Kidney (tissue), 14 donors: ENCODE data around the gene TMEM74B. TPM values are rescaled to one million over a fixed set of nuclear protein-coding genes. Genes with fewer than 3 reads are reported as not detected.
"Not testable (repeated sequence)": the region's sequence is repeated elsewhere in the genome, so short reads cannot be mapped to it uniquely, and the experiment has no call there.

Experiments
- DNase-seq, 5 donors: peaks; one replicate each; pipeline ENCODE4 v3.0.0-alpha.2; 2013 to 2020
- FAIRE-seq: peaks from 2 replicates; lab custom pipeline; 2012; peaks lifted over from hg19 to GRCh38; lab: Jason Lieb, UNC
- H3K27ac ChIP-seq, 2 donors: one replicate each; pipeline ENCODE4 v1.7.0; 2013; ENCODE audit warnings: low read depth in 2 of 2, low read length in 2 of 2, inconsistent platforms in 1 of 2
- H3K27me3 ChIP-seq: one replicate; pipeline ENCODE4 v1.7.1; 2013; ENCODE audit warnings: low read length, inconsistent platforms; ENCODE audit not compliant: control insufficient read depth, insufficient read depth
- H3K36me3 ChIP-seq, 3 donors: one replicate each; pipeline versions ENCODE4 v1.7.0 to v1.7.1; 2013; ENCODE audit warnings: low read length in 3 of 3, control low read depth in 1 of 3, inconsistent platforms in 1 of 3; ENCODE audit not compliant: insufficient read depth in 3 of 3, control insufficient read depth in 2 of 3
- H3K4me1 ChIP-seq, 3 donors: one replicate each; pipeline versions ENCODE4 v1.7.0 to v1.7.1; 2013; ENCODE audit warnings: low read length in 3 of 3, inconsistent platforms in 1 of 3, low read depth in 1 of 3; ENCODE audit not compliant: control insufficient read depth in 2 of 3, insufficient read depth in 2 of 3
- H3K4me3 ChIP-seq, 3 donors: one replicate each; pipeline versions ENCODE4 v1.7.0 to v1.8.1; 2013; ENCODE audit warnings: low read length in 3 of 3, control low read depth in 1 of 3, inconsistent platforms in 1 of 3
- H3K9ac ChIP-seq, 3 donors: one replicate each; pipeline versions ENCODE4 v1.7.0 to v1.7.1; 2013; ENCODE audit warnings: low read length in 3 of 3, control low read depth in 1 of 3, inconsistent platforms in 1 of 3
- H3K9me3 ChIP-seq, 3 donors: one replicate each; pipeline versions ENCODE4 v1.7.0 to v1.7.1; 2013; ENCODE audit warnings: low read length in 3 of 3, control low read depth in 1 of 3, inconsistent platforms in 1 of 3; ENCODE audit not compliant: control insufficient read depth in 2 of 3, insufficient read depth in 1 of 3
- CTCF ChIP-seq: IDR thresholded peaks from 3 replicates; pipeline ENCODE4 v1.5.1; 2012; ENCODE audit warnings: mild to moderate bottlenecking, moderate library complexity, borderline replicate concordance; ENCODE audit not compliant: insufficient read depth; ENCODE audit errors: extremely low read depth
- intact Hi-C: fragments of 100-400 bp; cut with DNase I; formaldehyde crosslinking; loops from one replicate; pipeline ENCODE4 v1.11.1; 2022
- polyA plus RNA-seq: library from polyadenylated mRNA; stranded (reverse); fragments of 350-450 nt; fragmentation: Illumina TruSeq; extraction: RNeasy Lipid Tissue Mini Kit (QIAGEN cat#74804); gene quantifications from one replicate; pipeline ENCODE4 v1.2.3, GENCODE V29; 2014; ENCODE audit warnings: low read depth, low replicate concordance; ENCODE audit not compliant: insufficient read depth
- total RNA-seq: library from RNA; stranded (reverse); fragmentation: NEBNext Ultra II Directional; extraction: Animal tissue kit (Norgen Biotek cat#: 25700); gene quantifications from one replicate; pipeline ENCODE4 v1.2.1, GENCODE V29; 2021
- donor health status: control.
- donor health status: control.
- donor health status: control.
- donor health status: control.
- donor health status: control.
- donor health status: DM: yes; HTN: yes; CAD: no.
- donor health status: Normal renal cell carcinoma (clear cell type).

Gene TMEM74B
- total and polyA plus RNA-seq, 2 donors from 2014 or later = 0.54 to 1.6 TPM

- no peaks in the 10 kb centered on the region for H3K9me3 ChIP-seq
- H3K36me3 ChIP-seq = no peaks in the 10 kb centered on the region
- peak within 1 kb of the TSS; percentile 42 to 54 (median 43) for H3K4me3 ChIP-seq
- peaks cover 19% of the 10 kb centered on the region for H3K27me3 ChIP-seq
- intact Hi-C loops = no loop called here
- H3K27ac ChIP-seq = no peak within 1 kb of the TSS
- no peaks in the 10 kb centered on the region for H3K4me1 ChIP-seq
- peak; percentile 55 to 94 (median 89) for DNase-seq
- no peak for FAIRE-seq
- H3K9ac ChIP-seq = no peak within 1 kb of the TSS
- TF ChIP-seq CTCF = no peak
Observed at GRCh38 chr20:1225783-1226654, 41.2 kb upstream of the TMEM74B start, which contains the start of gene RAD21L1. RAD21L1 (plus strand) TSS chr20:1226044; CDS start chr20:1228454, 2,410 bp downstream.

- peaks cover 19% of the 10 kb centered on the region for H3K27me3 ChIP-seq
- no peaks in the 10 kb centered on the region for H3K4me1 ChIP-seq
- no peak overlapping the region for H3K27ac ChIP-seq
- H3K9me3 ChIP-seq = no peaks in the 10 kb centered on the region
- H3K36me3 ChIP-seq = no peaks in the 10 kb centered on the region
- intact Hi-C loops = no loop called here
- H3K4me3 ChIP-seq = peak overlapping the region; percentile 42 to 47 (median 43)
- DNase-seq (peak in 2 of 5 donors; percentile 17 to 64), FAIRE-seq (no peak)
- no peak overlapping the region for H3K9ac ChIP-seq
- no peak for TF ChIP-seq CTCF
Observed at GRCh38 chr20:1225263-1225782, 40.5 kb upstream of the TMEM74B start.

- intact Hi-C loops = no loop called here
- H3K4me3 ChIP-seq = no peak overlapping the region
- DNase-seq = peak in 2 of 5 donors; percentile 48 to 57
- H3K27ac ChIP-seq = no peak overlapping the region
- TF ChIP-seq CTCF = no peak
- no peaks in the 10 kb centered on the region for H3K9me3 ChIP-seq
- H3K9ac ChIP-seq = no peak overlapping the region
- no peak for FAIRE-seq
- H3K4me1 ChIP-seq = no peaks in the 10 kb centered on the region
- H3K27me3 ChIP-seq = peaks cover 19% of the 10 kb centered on the region
- H3K36me3 ChIP-seq = no peaks in the 10 kb centered on the region
Observed at GRCh38 chr20:1224205-1224890, 39.6 kb upstream of the TMEM74B start.

- FAIRE-seq, H3K9me3 ChIP-seq, intact Hi-C loops, H3K27me3 ChIP-seq, H3K27ac ChIP-seq, DNase-seq, H3K36me3 ChIP-seq, H3K9ac ChIP-seq, H3K4me3 ChIP-seq, H3K4me1 ChIP-seq: not testable (repeated sequence)
Observed at GRCh38 chr20:1222750-1223149, 38.0 kb upstream of the TMEM74B start.

- H3K36me3 ChIP-seq, H3K4me3 ChIP-seq, H3K9me3 ChIP-seq, intact Hi-C loops, H3K9ac ChIP-seq, FAIRE-seq, H3K27ac ChIP-seq, H3K27me3 ChIP-seq, H3K4me1 ChIP-seq, DNase-seq: not testable (repeated sequence)
Observed at GRCh38 chr20:1216527-1217427, 32.0 kb upstream of the TMEM74B start.
